NCI-H2196 treated with DMSO at 0.1 percent for 48 hours (cell line): ENCODE results near the gene SHLD1.
"Not testable (repeated sequence)": the region's sequence is repeated elsewhere in the genome, so short reads cannot be mapped to it uniquely, and the experiment has no call there.

Experiments
- DNase-seq: peaks from one replicate; lab custom pipeline; 2025; ENCODE audit not compliant: unreplicated experiment; lab: John Stamatoyannopoulos, UW

The SHLD1 gene

GRCh38 chr20:5749952-5750779, at the start of gene SHLD1:
SHLD1 (plus strand) TSS chr20:5750401; CDS start chr20:5772866, 22,465 bp downstream.
- peak; percentile 84 for DNase-seq

- DNase-seq, result not testable (repeated sequence)
Observed at GRCh38 chr20:5702339-5702738, 47.9 kb upstream of the SHLD1 start.

GRCh38 chr20:5703681-5704101, 46.5 kb upstream of the SHLD1 start:
- peak; percentile 76 for DNase-seq

GRCh38 chr20:5705827-5706226, 44.4 kb upstream of the SHLD1 start:
- no peak for DNase-seq

- no peak for DNase-seq
Observed at GRCh38 chr20:5706797-5707196, 43.4 kb upstream of the SHLD1 start.

- no peak for DNase-seq
Observed at GRCh38 chr20:5710551-5710950, 39.6 kb upstream of the SHLD1 start.

- DNase-seq, result peak; percentile 59
Observed at GRCh38 chr20:5714261-5715041, 35.8 kb upstream of the SHLD1 start.

- DNase-seq, result no peak
Observed at GRCh38 chr20:5715071-5715841, 34.9 kb upstream of the SHLD1 start.

GRCh38 chr20:5716953-5717352, 33.2 kb upstream of the SHLD1 start:
- DNase-seq, result no peak

- peak; percentile 40 for DNase-seq
Observed at GRCh38 chr20:5718896-5719595, 31.2 kb upstream of the SHLD1 start.

- DNase-seq, result no peak
Observed at GRCh38 chr20:5719861-5720403, 30.3 kb upstream of the SHLD1 start.

GRCh38 chr20:5720696-5721095, 29.5 kb upstream of the SHLD1 start:
- DNase-seq, result no peak

- not testable (repeated sequence) for DNase-seq
Observed at GRCh38 chr20:5721356-5721755, 28.8 kb upstream of the SHLD1 start.

GRCh38 chr20:5722927-5723326, 27.3 kb upstream of the SHLD1 start:
- no peak for DNase-seq

GRCh38 chr20:5725183-5725463, 25.1 kb upstream of the SHLD1 start:
- DNase-seq, result not testable (repeated sequence)

- DNase-seq, result no peak
Observed at GRCh38 chr20:5727018-5727515, 23.1 kb upstream of the SHLD1 start.

GRCh38 chr20:5729348-5729747, 20.9 kb upstream of the SHLD1 start:
- no peak for DNase-seq

GRCh38 chr20:5730131-5730530, 20.1 kb upstream of the SHLD1 start:
- DNase-seq, result no peak

GRCh38 chr20:5731753-5732366, 18.3 kb upstream of the SHLD1 start:
- no peak for DNase-seq

- no peak for DNase-seq
Observed at GRCh38 chr20:5734602-5735001, 15.6 kb upstream of the SHLD1 start.
